Peyer's patch (tissue), 4 donors: ENCODE measurements around the gene ERC2. TPM values are rescaled to one million over a fixed set of nuclear protein-coding genes. Genes with fewer than 3 reads are reported as not detected.
"Not testable (repeated sequence)": the region's sequence is repeated elsewhere in the genome, so short reads cannot be mapped to it uniquely, and the experiment has no call there.

Experiments
- DNase-seq, 3 donors: peaks; one replicate each; pipeline ENCODE4 v3.0.0-alpha.2; 2017 to 2019
- H3K27ac ChIP-seq, 4 donors: fragments of 200-600 bp; sonication (generic); one replicate each; pipeline ENCODE4 v1.5.1; 2016 to 2019
- H3K27me3 ChIP-seq, 2 donors: fragments of 200-600 bp; sonication (generic); one replicate each; pipeline ENCODE4 v1.5.1; 2019
- H3K36me3 ChIP-seq, 3 donors: fragments of 200-600 bp; sonication (generic); one replicate each; pipeline ENCODE4 v1.5.1; 2016 to 2019
- H3K4me1 ChIP-seq, 4 donors: fragments of 200-600 bp; sonication (generic); one replicate each; pipeline ENCODE4 v1.5.1; 2016 to 2019
- H3K4me3 ChIP-seq, 4 donors: fragments of 200-600 bp; sonication (generic); 1 replicate in 3 of 4; 2 replicates in 1 of 4; pipeline ENCODE4 v1.5.1; 2016 to 2019; ENCODE audit warnings: mild to moderate bottlenecking in 1 of 4
- H3K9me3 ChIP-seq, 4 donors: fragments of 200-600 bp; sonication (generic); one replicate each; pipeline ENCODE4 v1.5.1; 2016 to 2019; ENCODE audit warnings: mild to moderate bottlenecking in 1 of 4
- CTCF ChIP-seq, 6 experiments: fragments of 450-650 bp in 4 of 6; fragments of 200-600 bp in 2 of 6; sonication (generic) in 1 of 6; IDR thresholded peaks; one replicate each; pipeline ENCODE4 v1.5.1; 2017 to 2019; ENCODE audit warnings: antibody characterized with exemption in 6 of 6, mild to moderate bottlenecking in 3 of 6, moderate library complexity in 1 of 6
- POLR2A ChIP-seq, 2 donors: fragments of 450-650 bp; IDR thresholded peaks; one replicate each; pipeline ENCODE4 v1.5.1; 2017; ENCODE audit warnings: antibody characterized with exemption in 2 of 2, mild to moderate bottlenecking in 2 of 2, moderate library complexity in 2 of 2
- total RNA-seq, 4 donors: library from RNA; depleted of rRNA; stranded (reverse); fragments of >200 nt; gene quantifications; one replicate each; pipeline ENCODE4 v1.1.0, GENCODE V29; 2016

The ERC2 gene
- under 1 TPM in 2 of 4 donors, not detected in 2; 0.18 to 0.83 TPM for total RNA-seq

GRCh38 chr3:56468184-56469106, at the start of gene ERC2:
ERC2 (minus strand) TSS chr3:56468467.
- Histone ChIP-seq H3K27ac (no peak within 1 kb of the TSS), H3K27me3 (no peaks in the 10 kb centered on the region), H3K36me3 (no peaks in the 10 kb centered on the region), H3K4me1 (peaks cover 0 to 7% (median 1%) of the 10 kb centered on the region in 4 donors), H3K4me3 (peak within 1 kb of the TSS in 3 of 4 donors; percentile 22 to 54 (median 42)), H3K9me3 (no peaks in the 10 kb centered on the region)
- TF ChIP-seq CTCF (IDR thresholded peaks at IDR 0.05) = no peak
- TF ChIP-seq POLR2A (IDR thresholded peaks at IDR 0.05) = no peak
- no peak for DNase-seq

- Histone ChIP-seq H3K36me3 (no peaks in the 10 kb centered on the region), H3K27ac (no peak overlapping the region), H3K9me3 (no peaks in the 10 kb centered on the region), H3K4me1 (no peaks in the 10 kb centered on the region), H3K27me3 (no peaks in the 10 kb centered on the region), H3K4me3 (no peak overlapping the region)
- no peak for DNase-seq
- TF ChIP-seq POLR2A (IDR thresholded peaks at IDR 0.05) (no peak), CTCF (IDR thresholded peaks at IDR 0.05) (no peak)
Observed at GRCh38 chr3:56502738-56503137, 34.5 kb upstream of the ERC2 start.

GRCh38 chr3:56496376-56496775, 28.1 kb upstream of the ERC2 start:
- not testable (repeated sequence) for H3K4me1 ChIP-seq, H3K36me3 ChIP-seq, DNase-seq, H3K27ac ChIP-seq, H3K27me3 ChIP-seq, H3K4me3 ChIP-seq, H3K9me3 ChIP-seq

GRCh38 chr3:56494679-56495322, 26.5 kb upstream of the ERC2 start:
- H3K9me3 ChIP-seq = no peaks in the 10 kb centered on the region
- peak; percentile 31 to 83 (median 54) for DNase-seq
- H3K27me3 ChIP-seq = no peaks in the 10 kb centered on the region
- no peak for TF ChIP-seq POLR2A (IDR thresholded peaks at IDR 0.05)
- TF ChIP-seq CTCF (IDR thresholded peaks at IDR 0.05) = peak; percentile 51 to 92 (median 86)
- no peaks in the 10 kb centered on the region for H3K36me3 ChIP-seq
- H3K4me1 ChIP-seq = no peaks in the 10 kb centered on the region
- no peak overlapping the region for H3K27ac ChIP-seq
- H3K4me3 ChIP-seq = no peak overlapping the region

GRCh38 chr3:56491566-56491965, 23.3 kb upstream of the ERC2 start:
- Histone ChIP-seq H3K27ac (no peak overlapping the region), H3K9me3 (no peaks in the 10 kb centered on the region), H3K36me3 (no peaks in the 10 kb centered on the region), H3K4me3 (no peak overlapping the region), H3K4me1 (no peaks in the 10 kb centered on the region), H3K27me3 (no peaks in the 10 kb centered on the region)
- DNase-seq = no peak
- no peak for TF ChIP-seq POLR2A (IDR thresholded peaks at IDR 0.05)
- no peak for TF ChIP-seq CTCF (IDR thresholded peaks at IDR 0.05)
